Endothelial cell of umbilical vein (primary cell): Measurements from ENCODE around the gene ADCY9.

Source experiments
- EZH2 ChIP-seq: IDR thresholded peaks from 2 replicates; pipeline ENCODE4 v1.6.1; 2012; ENCODE audit warnings: borderline replicate concordance, low read depth, mild to moderate bottlenecking, moderate library complexity, low read length, inconsistent platforms; ENCODE audit not compliant: severe bottlenecking
- POLR2A ChIP-seq: IDR thresholded peaks from 2 replicates; pipeline ENCODE4 v1.6.1; 2012; ENCODE audit warnings: low read depth, mild to moderate bottlenecking, control low read depth, low read length
- TF ChIP-seq, protein P1 (sequence below), 2 donors: IDR thresholded peaks; 1 replicate in 1 of 2; 2 replicates in 1 of 2; pipeline ENCODE4 v1.5.1; 2011; ENCODE audit warnings: low read length in 2 of 2, mild to moderate bottlenecking in 2 of 2, moderate library complexity in 2 of 2, control low read depth in 1 of 2, inconsistent platforms in 1 of 2, low read depth in 1 of 2; ENCODE audit not compliant: insufficient read depth in 1 of 2; ENCODE audit errors: extremely low read depth in 1 of 2

- TF ChIP-seq, protein P1, sequence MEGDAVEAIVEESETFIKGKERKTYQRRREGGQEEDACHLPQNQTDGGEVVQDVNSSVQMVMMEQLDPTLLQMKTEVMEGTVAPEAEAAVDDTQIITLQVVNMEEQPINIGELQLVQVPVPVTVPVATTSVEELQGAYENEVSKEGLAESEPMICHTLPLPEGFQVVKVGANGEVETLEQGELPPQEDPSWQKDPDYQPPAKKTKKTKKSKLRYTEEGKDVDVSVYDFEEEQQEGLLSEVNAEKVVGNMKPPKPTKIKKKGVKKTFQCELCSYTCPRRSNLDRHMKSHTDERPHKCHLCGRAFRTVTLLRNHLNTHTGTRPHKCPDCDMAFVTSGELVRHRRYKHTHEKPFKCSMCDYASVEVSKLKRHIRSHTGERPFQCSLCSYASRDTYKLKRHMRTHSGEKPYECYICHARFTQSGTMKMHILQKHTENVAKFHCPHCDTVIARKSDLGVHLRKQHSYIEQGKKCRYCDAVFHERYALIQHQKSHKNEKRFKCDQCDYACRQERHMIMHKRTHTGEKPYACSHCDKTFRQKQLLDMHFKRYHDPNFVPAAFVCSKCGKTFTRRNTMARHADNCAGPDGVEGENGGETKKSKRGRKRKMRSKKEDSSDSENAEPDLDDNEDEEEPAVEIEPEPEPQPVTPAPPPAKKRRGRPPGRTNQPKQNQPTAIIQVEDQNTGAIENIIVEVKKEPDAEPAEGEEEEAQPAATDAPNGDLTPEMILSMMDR (IDR thresholded peaks at IDR 0.05; ENCODE audit: extremely low read depth in 1 of 2, insufficient read depth in 1 of 2, low read depth in 1 of 2, low read length in 2 of 2), result no peak
- no peak for TF ChIP-seq POLR2A
- TF ChIP-seq EZH2, result no peak
Measured at GRCh38 chr16:3924763-3925162, 191.5 kb downstream of the ADCY9 start.
